ENCODE data around the gene BABAM2.

BABAM2 gene

DNA sequence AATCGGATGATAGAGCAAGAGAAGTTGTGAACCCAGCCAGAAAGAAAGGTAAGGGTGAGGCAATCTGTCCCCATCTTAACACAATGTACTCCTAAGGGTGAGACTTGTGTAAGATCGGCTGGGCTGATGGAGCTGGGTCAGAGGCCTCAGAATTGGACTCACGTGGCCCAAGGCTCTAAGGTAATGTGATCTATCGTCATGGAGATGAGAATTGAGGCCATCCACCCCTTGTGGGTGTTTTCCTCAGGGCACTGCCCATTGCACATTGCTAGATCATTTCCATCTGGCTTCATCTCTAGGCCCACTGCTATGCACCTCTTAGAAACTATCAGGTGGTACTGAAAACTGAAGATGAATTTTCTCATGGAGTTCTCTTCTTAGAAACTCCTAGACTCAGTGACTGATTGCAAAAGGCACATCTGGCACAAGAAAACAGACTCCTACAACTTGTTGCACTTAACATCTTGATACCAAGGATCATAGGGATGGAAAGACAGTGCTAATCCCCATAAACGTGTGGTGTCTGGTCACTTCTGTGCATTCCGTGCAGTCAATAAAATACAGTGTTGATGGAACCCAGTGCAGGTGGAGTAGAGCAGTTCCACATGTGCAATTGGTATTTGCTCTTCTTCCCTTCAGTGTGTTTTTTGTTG lies 273.2 kb downstream of the BABAM2 start:
- DNase-seq (ENCODE audit: low spot score), result no peak

DNA sequence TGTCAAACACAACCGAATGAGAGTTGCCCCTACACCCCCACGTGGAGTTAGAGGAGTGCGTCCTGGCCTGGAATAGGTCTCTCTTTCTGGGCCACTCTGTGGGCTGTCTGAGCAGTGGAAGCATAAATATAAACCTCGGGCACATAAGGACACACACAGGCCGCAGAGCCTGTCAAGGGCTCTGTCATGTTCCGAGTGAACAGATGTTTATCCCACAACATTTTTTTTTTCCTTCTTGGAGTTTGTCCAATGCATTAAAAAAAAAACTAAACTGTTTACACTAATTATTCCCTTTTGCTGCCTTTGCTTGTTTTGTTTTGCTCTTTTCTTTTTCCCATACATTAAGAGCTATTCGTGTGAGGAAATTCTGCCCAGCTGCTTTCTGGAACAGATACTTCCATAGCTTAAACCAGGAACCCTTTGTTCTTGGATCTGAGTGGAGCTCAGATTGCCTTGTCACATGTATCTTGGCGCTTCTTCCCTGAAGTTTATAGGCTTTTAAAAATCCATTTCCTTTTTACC lies 273.8 kb downstream of the BABAM2 start:
- peak; percentile 19 for DNase-seq (ENCODE audit: low spot score)

DNA sequence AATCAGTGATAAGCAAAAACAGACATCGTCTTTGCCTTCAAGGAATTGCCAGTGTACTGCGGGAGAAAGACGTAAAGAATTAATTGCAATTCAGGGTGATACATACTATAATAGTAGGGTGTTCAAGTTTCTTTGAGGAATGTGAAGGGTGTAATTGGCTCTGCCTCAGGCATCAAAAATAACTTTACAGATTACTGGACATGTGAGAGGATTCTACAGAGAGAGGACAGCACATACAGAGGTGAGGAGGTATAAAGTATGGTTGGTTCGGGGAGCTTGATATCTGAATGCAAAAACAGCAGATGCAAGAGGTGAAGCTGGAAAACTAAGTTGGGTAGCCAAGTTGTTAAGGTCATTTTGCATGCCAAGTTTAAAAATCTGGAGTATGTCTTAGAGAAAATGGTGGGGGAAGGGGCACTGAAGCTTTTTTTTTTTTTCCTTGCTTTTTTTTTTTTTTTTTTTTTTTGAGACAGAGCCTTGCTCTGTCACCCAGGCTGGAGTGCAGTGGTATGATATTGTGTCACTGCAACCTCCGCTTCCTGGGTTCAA lies 274.6 kb downstream of the BABAM2 start:
- DNase-seq (ENCODE audit: low spot score), result no peak

DNA sequence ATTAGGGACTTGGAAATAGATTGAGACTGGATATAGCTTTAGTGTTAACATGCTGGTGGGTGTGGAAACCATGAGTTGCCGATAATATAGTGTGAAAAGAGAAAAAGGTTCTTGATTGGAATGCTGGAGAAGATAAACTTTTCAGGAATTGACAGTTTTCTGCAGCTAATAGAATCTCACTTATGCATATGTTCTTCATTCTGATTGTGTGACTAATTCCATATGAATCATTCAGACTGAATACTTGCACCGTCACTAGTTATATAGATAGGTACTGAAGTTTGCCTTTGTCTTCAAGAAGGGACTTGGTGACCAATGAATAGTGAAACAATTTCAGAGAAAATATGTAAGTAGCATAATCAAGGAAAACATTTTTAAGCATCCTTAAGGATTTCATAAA lies 276.4 kb downstream of the BABAM2 start:
- no peak for DNase-seq (ENCODE audit: low spot score)

DNA sequence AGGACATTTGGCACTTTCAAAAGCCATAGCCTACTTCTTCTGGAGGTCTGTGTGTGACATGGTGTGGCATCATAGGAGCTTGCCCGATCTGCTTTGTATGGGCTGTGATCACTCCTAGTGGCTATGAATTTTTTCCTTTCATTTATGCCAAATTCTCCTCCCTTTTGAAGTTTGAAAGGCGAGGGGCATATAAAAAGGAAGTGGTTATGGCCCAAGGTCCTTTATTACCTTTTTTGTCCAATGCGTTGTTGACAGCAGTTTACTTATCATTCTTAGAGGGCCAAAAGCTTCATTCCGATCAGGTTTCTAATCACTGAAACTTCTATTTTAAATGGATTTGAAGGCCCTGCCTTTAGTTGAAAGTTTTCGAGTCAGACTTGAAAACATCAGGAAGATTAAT lies 277.8 kb downstream of the BABAM2 start:
- DNase-seq (ENCODE audit: low spot score), result no peak

DNA sequence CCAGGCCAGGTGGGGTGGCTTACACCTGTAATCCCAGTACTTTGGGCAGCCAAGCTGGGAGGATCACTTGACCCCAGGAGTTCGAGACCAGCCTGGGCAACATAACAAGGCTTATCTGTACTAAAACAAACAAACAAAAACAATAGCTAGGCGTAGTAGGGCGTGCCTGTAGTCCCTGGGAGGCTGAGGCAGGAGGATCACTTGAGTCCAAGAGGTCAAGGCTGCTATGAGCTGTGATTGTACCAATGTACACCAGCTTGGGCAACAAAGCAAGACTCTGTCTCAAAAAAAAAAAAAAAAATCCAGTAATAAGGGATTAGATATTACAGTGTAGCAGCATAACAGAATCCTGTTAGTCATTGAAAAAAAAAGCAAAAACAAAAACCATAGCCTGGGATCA lies 279.0 kb downstream of the BABAM2 start:
- DNase-seq (ENCODE audit: low spot score), result no peak

DNA sequence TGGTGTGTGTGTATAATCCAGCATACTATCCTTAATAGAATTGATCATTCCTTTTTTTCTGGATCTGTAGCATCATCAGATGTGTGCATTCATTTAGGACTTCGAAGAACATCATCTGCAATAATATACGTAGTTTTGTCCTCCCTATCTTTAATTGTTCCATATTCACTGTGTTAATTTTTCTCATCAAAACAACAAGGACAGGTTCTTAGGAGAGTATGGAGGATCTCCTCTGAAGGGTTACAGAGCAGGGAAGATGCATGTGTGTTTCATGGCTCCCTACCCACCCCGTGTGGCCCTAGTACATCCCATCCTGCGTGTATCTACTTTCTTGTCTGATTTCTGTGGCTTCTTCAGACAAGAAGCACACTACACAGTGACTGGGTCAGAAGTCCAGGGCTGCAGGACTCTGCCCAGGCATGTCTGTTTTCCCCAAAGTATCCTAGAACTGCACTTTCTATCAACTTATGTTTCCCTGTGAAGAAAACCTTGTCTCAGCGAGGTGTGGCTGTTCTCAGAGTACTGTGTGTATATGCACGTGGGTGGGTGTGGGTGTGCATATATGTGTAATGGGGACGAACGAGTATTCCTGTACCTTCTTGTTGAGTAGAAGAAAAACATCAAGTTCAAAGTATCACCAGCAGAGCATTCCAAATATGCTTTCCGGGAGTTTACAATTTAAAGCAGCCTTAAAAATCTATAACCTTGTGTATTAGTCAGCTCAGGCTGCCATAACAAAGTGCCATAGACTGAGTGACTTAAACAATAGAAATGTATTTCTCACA lies 281.8 kb downstream of the BABAM2 start:
- DNase-seq (ENCODE audit: low spot score), result peak; percentile 9

DNA sequence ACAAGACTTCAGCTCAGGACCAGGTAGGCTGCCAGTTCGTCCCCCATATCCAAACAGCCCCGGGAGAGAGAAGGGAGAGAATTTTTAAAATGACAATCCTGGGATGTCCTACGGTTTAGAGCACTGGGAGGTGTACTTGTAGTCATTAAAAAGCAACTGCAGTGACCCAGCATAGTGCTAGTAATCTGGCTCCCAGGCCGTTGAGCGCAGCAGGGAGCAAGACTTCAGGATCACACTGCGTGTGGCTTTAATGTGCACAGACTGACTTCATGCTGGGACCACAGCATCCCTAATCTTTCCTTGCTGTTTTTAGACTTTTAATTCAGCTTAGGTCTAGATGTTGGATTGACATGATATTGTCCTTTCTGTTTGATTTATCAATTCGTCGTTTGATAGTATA lies 282.8 kb downstream of the BABAM2 start:
- DNase-seq (ENCODE audit: low spot score), result no peak

DNA sequence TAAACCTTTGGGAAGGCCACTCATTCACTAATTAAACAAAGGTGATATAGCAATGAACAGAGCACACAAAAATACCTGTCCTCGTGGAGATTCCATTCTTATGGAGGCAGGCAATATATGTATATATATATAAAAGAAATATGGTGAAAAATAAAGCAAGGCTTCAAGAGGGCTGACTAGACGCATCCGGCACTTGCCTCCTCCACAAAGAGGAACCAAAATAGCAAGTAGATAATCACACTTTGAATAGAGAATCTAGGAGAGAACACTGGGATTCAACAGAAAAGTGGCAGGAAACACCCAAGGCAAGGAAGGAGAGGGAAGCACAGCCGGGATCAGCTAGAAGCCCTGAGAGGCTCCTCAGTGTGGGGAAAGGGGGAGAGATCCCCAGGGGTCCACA lies 283.7 kb downstream of the BABAM2 start:
- no peak for DNase-seq (ENCODE audit: low spot score)

DNA sequence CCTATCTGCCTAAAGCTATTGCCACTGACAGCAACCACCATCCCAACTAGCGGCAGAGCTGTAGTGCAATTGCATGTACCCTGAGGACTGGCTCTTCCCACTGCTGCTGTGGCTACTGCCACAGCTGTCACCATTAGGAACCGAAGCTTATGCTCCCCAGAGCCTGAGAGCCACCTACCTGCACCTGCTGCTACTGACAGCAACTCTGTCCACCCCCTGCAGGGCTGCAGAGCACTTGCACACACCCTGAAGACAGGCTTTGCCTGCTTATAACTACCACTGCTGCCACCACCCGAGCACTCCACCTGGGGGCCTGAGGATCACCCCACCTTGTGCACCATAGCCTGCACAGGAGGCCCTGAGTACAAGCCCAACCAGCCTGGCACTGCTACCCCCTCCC lies 284.5 kb downstream of the BABAM2 start:
- DNase-seq (ENCODE audit: low spot score), result no peak

DNA sequence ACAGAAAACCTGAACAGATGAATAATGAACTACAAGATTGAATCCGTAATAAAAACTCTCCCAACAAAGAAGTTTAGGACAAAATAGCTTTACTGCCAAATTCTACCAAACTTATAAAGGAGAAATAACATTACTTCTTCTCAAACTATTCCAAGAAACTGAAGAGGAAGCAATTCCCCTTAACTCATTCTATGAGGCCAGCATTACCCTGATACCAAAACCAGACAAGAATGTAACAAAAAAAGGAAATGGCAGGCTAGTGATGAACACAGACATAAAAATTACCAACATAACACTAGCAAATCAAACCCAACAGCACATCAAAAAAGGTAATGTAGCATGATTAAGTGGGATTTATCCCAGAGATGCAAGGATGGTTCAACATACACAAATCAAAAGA lies 288.4 kb downstream of the BABAM2 start:
- DNase-seq (ENCODE audit: low spot score), result no peak

DNA sequence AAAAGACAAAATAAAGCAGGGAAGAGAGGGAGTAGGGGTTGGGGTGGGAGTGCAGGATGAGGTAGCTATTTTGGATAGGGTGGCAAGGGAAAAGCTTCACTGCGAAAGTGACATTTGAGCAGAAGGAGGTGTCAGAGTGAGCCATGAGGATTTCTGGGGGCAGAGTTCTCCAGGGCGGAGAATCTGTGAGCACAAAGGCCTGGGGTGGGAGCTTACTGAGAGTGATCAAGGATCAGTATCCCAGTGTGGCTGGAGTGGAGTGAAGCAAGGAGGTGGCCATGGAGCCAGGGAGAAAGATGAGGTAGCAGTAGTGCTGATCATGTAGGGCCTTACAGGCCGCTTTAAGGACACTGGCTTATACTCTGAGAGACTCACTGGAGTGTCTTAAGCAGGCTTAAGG lies 291.3 kb downstream of the BABAM2 start:
- DNase-seq (ENCODE audit: low spot score), result no peak

DNA sequence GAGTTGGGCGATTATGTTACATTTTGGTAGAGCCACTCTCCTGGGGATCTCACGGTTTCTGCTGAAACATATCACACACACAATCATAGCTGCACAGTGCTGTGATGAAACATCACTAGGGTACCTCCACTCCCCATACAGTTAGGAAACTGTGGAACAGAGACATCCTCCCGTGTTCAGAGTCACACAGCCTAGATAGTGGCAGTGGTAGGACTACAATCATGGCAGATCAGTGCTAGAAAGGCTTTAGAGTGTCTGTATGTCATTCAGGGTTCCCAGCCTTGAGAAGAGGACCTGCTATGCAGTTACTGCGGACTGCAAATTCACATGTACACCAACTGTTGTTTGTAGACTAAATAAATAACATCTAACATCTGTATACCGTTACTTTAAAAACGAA lies 291.8 kb downstream of the BABAM2 start:
- no peak for DNase-seq (ENCODE audit: low spot score)

DNA sequence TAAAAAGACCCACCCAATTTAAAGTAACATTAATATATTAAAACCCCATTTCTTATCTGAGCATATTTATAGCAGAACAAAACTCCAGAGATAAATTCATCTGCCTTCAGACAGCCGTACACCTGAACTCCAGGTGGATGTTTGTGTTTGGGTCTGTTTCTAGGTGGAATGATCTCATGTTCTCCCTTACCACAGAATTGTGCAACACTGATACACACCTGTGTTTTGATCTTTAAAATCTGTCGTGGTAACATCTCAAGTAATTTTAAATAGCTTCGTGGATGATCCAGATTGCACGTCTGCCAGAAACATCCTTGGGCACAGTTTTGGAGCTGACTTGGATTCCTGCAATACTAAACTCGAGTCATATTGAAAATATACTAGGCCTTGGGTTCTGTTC lies 294.6 kb downstream of the BABAM2 start:
- DNase-seq (ENCODE audit: low spot score), result no peak

DNA sequence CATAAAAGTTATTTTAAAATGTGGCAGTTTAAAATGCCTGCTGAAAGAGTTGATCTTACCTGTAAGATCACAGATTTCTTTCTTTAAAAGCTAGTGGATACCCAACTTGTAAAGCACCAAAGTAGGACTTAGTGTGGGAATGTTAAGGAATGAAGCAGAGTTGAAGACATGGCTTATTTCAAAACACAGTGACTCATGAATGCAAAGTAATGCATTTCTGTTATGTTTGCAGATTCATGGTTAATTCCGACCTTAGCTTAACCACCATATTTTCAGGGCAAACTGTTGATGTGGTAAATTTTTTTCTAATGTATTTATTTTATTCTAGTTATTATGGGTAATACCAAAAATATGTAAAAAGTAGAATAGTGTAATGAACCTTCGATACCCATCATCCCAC lies 295.4 kb downstream of the BABAM2 start:
- DNase-seq (ENCODE audit: low spot score), result peak; percentile 24

DNA sequence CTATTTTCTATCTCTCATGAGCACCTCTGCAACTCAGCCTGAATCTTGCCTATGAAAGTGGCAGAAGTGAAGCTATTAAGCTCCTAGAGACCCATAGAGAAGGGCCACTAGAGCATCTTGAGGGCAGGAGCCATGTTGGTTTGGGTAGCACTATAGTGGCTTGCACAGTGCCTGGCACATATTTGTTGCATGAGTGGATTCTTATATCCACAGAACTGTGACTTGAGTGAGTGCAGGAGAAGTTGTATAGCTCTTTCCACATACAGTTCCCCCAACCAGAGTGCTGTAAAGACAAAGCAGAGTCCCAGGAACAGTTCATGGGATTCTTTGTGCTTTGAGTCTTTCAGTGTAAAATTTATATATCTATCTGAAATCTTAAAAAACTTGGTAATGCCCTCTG lies 296.7 kb downstream of the BABAM2 start:
- DNase-seq (ENCODE audit: low spot score), result no peak

DNA sequence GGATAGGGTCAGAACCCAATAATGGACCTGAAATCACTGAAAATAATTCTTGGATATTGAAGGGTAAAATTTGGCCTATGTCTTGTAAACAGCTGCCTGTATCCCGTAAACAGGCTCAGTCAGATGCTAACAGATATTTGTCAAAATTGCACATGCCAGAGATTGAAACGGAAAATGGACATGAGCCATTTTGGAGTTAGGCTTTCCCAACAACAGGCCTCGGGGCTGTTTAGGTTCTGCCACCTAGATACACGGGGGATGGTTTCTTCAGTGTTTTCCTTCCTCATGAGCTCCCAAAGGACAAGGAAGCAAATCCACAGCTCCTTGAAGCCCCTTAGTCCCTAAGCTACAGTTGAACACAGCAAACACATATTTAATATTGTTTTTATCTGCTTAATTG lies 297.9 kb downstream of the BABAM2 start:
- no peak for DNase-seq (ENCODE audit: low spot score)

DNA sequence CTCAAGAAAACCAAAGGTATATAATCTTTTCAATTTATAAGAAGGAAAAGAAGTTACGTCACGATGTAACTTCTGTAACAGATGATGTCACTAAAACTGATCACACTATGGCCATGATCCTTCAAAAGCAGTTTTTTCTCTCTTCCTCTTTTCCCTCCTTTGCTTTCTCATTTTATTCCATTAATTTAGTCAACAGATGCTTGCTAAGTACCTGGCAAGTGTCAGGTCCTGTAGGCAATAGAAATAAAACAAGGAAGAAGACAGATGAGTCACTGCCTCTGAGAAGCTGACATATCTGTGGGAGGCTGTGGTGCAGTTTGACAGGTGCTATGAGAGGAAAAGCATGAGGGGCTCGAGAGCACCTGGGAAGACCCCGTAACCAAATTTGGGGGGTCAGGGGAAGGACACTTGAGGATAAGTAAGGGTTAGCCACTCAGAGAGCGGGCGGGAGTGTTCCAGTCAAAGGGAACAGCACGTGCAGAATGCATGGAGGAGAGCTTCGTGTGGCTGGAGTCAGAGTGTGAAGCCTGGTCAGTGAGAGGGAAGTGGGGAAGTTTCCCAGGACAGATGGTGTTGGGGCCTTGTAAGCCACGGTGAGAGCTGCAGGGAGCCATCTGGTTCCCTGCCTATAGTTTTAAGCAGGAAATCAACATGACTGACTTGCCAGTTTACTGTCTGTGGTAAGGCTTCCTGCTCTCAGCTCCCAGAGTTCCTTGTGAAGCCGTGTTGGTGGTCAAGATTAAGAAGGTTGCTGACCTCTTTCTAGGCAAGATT lies 303.3 kb downstream of the BABAM2 start:
- DNase-seq (ENCODE audit: low spot score), result no peak

DNA sequence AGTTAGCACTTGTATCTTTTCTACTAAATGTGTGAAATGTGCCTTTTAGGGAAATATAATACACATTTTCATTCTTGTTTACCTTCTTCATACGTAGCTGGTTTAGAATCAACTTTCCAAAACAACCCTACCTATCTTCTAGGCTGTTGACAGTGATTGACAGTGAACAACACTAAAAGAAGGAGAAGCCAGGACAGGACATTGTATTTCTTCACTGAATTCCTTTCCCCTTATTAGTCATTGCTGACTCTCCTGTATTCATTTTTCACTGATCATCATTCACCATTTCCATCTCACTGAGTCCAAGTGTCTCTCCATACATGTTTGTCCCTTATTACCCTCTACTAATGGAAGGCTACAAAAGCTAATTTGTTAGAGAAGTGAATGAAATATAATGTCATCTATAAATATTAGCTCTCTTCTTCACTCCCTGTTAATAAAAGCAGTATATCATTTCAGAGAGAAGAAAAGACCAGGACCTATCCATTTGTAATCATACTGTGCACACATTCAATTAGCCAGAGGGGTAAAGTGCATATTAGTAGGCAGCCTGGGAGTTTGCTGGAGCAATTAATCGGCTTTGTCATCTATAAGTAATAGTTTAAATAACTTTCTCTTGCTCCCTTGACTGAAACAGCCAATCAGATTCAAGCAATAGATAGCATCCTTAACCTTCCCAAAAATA lies 309.6 kb downstream of the BABAM2 start:
- peak; percentile 25 for DNase-seq (ENCODE audit: low spot score)

DNA sequence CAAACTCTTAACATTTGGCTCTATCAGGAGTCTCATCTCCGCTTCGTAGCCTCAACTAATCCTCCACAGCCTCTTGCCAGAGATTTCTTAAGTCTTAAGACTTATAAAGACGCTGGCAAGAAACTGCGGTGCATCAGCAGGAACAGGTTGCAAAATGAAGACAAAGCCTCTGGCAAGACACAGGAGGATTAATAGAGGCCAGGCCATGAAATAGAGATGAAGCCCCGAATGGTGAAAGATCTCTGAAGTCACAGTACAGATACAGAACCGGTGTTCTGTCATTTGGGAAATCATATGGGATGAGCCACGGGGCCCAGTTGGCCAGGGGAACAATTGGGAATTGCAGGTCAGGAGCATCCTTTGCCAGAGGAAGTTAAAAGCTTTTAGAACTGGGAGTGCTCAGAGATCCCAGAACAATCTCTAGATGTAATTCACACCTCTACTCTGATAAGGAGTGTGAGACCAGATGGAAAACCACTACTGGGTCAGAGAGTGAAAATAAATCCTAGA lies 311.2 kb downstream of the BABAM2 start:
- no peak for DNase-seq (ENCODE audit: low spot score)

DNA sequence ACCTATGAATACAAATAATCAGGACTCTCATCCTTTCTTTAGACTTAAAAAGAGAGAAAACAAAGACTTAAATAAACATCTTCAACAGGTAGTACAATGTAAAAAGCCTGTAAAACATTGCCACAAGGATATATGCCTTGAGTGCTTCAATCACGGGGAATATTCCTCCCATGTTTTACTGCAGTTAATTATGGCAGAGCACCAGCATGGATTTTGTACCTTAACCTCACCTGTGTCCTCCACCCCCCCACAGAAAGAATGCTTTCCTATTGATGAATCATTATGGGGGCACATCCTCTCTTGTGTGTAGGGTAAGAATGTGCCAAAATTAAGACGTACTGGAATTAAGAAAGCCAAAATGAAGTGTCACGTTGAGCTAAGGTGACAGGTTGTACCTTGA lies 312.2 kb downstream of the BABAM2 start:
- DNase-seq (ENCODE audit: low spot score), result no peak

DNA sequence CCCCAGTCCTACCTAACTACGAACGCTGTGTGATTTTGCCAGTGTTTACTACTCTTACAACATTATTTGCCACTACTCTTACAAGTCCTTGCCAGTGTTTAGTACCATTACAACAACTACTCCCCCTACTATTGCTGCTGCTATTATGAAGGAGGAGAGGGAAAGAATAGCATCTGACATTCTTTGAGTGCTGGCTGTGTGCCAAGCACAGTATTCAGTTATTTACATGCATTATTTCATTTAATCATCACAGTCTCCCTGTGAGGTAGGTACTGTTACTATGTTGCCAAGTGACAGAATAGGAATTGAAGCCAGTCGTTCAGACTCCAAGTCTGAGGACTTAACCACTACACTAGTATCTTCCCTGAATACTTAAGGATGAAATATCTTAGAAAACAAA lies 316.2 kb downstream of the BABAM2 start:
- no peak for DNase-seq (ENCODE audit: low spot score)

Measured in GM03348 (cell line).